ENCODE data around the gene INO80D. TPM values are rescaled to one million over a fixed set of nuclear protein-coding genes. Genes with fewer than 3 reads are reported as not detected.
A peak's percentile ranks its signal among the peaks of the same experiment; 100 is the strongest.

INO80D gene
- total and polyA plus RNA-seq, 2 of the 13 experiments (the other 11 are each of a cell fraction or from before 2014, with no cell fraction given), result 7.6 to 7.9 TPM

GRCh38 chr2:205989271-205990071 is 96.5 kb downstream of the INO80D start (continued):
- TF ChIP-seq PRDM15 (CRISPR knock-in tag; IDR thresholded peaks at IDR 0.05) (no peak), MEIS2 (CRISPR knock-in tag; IDR thresholded peaks at IDR 0.05) (peak; percentile 59; the same call in 1 of the 2 replicates), ZNF562 (CRISPR knock-in tag; IDR thresholded peaks at IDR 0.05; ENCODE audit: borderline replicate concordance) (no peak), SAFB2 (CRISPR knock-in tag; IDR thresholded peaks at IDR 0.05; ENCODE audit: borderline replicate concordance, low read depth) (no peak), ZNF563 (CRISPR knock-in tag; IDR thresholded peaks at IDR 0.05) (no peak), MLLT10 (CRISPR knock-in tag; IDR thresholded peaks at IDR 0.05) (no peak), ZIK1 (CRISPR knock-in tag; IDR thresholded peaks at IDR 0.05; ENCODE audit: borderline replicate concordance, low read depth) (no peak), ZNF543 (CRISPR knock-in tag; IDR thresholded peaks at IDR 0.05) (no peak), NFIC (IDR thresholded peaks at IDR 0.05; ENCODE audit: low read length) (0 out of 2 replicates have a peak, but pooled peaks have one; percentile 18), GMEB1 (CRISPR knock-in tag; IDR thresholded peaks at IDR 0.05; ENCODE audit: borderline replicate concordance) (0 out of 2 replicates have a peak, but pooled peaks have one; percentile 25), ZNF263 (CRISPR knock-in tag; IDR thresholded peaks at IDR 0.05) (no peak), ZNF572 (CRISPR knock-in tag; IDR thresholded peaks at IDR 0.05) (0 out of 2 replicates have a peak, but pooled peaks have one; percentile 42), PBX3 (CRISPR knock-in tag; IDR thresholded peaks at IDR 0.05; ENCODE audit: borderline replicate concordance) (no peak), ZNF891 (CRISPR knock-in tag; IDR thresholded peaks at IDR 0.05) (no peak), XBP1 (CRISPR knock-in tag; IDR thresholded peaks at IDR 0.05) (no peak), ZFX (CRISPR knock-in tag; IDR thresholded peaks at IDR 0.05; ENCODE audit: low read depth) (no peak; the same call in 1 of the 2 replicates), ESRRA (CRISPR knock-in tag; IDR thresholded peaks at IDR 0.05; ENCODE audit: low read depth) (no peak), ZNF205 (CRISPR knock-in tag; IDR thresholded peaks at IDR 0.05) (no peak; the same call in 1 of the 2 replicates), ZNF766 (CRISPR knock-in tag; IDR thresholded peaks at IDR 0.05; ENCODE audit: borderline replicate concordance) (no peak), SIX4 (CRISPR knock-in tag; IDR thresholded peaks at IDR 0.05) (no peak), E2F5 (CRISPR knock-in tag; conservative IDR thresholded peaks at IDR 0.05) (no peak), ZSCAN25 (CRISPR knock-in tag; IDR thresholded peaks at IDR 0.05) (no peak)

Data from HepG2 (cell line).